Epithelial cell of esophagus (primary cell): ENCODE results near the gene ZSCAN4.

Source experiments
- DNase-seq: peaks from one replicate; pipeline ENCODE4 v3.0.0; 2010; ENCODE audit warnings: low read depth
- H3K4me3 ChIP-seq: 2 replicates; pipeline ENCODE4 v1.5.1; 2011; ENCODE audit warnings: mild to moderate bottlenecking, low read length, control low read depth
- CTCF ChIP-seq: IDR thresholded peaks from 2 replicates; pipeline ENCODE4 v1.5.1; 2011; ENCODE audit warnings: low read depth, mild to moderate bottlenecking, low read length, control low read depth, inconsistent platforms; ENCODE audit not compliant: insufficient read depth; ENCODE audit errors: missing control alignments

ZSCAN4 gene

DNA sequence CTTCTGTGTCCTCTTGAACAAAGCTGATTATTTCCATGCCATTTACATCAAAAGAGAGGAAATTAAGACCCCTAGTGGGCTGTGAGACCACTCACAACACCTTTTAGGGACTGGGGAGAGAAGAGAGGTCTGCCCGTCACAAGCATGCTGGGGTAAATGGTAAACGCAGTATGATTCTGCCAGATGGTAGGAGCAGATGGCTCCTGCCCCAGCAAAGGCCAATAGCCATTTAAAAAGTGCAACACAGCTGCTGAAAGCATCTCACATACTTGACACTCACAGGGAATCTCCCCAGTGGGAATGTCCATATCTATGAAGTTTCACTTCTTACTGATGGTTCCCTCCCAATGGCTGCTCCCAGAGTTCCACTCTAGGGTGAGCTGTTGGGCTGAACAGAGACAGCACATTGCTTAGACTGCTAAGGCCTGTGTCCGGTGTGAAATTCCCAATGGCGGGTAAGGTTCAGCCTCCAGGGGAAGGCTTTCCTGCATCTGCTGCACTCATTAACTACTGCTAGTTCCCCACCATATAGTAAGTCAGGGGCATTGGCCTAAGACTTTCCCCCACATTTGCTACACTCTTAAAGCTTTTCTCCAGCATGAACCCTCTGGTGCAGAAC lies 51.3 kb downstream of the ZSCAN4 start:
- TF ChIP-seq CTCF, result no peak
- H3K4me3 ChIP-seq, result no peak overlapping the region
- no peak for DNase-seq

GRCh38 chr19:57720878-57721277 lies 52.1 kb downstream of the ZSCAN4 start:
- H3K4me3 ChIP-seq, result no peak overlapping the region
- no peak for TF ChIP-seq CTCF

More at GRCh38 chr19:57720878-57721277, 52.1 kb downstream of the ZSCAN4 start:
- no peak for DNase-seq
